ENCODE data around the gene C3orf70.

- TF ChIP-seq MAX (IDR thresholded peaks at IDR 0.05; ENCODE audit: low read depth, low read length) (no peak), POLR2A (IDR thresholded peaks at IDR 0.05; ENCODE audit: extremely low read depth, insufficient read length) (no peak), CTCF (IDR thresholded peaks at IDR 0.05; ENCODE audit: low read depth, low read length) (no peak)
These were observed 2.3 kb downstream of the C3orf70 start for GRCh38 chr3:185150561-185150960.

Measured in NB4 (cell line).